Measurements from ENCODE around the gene ASH1L.

GRCh38 chr1:155319536-155319935, 243.1 kb downstream of the ASH1L start:
- TF ChIP-seq, protein P1, sequence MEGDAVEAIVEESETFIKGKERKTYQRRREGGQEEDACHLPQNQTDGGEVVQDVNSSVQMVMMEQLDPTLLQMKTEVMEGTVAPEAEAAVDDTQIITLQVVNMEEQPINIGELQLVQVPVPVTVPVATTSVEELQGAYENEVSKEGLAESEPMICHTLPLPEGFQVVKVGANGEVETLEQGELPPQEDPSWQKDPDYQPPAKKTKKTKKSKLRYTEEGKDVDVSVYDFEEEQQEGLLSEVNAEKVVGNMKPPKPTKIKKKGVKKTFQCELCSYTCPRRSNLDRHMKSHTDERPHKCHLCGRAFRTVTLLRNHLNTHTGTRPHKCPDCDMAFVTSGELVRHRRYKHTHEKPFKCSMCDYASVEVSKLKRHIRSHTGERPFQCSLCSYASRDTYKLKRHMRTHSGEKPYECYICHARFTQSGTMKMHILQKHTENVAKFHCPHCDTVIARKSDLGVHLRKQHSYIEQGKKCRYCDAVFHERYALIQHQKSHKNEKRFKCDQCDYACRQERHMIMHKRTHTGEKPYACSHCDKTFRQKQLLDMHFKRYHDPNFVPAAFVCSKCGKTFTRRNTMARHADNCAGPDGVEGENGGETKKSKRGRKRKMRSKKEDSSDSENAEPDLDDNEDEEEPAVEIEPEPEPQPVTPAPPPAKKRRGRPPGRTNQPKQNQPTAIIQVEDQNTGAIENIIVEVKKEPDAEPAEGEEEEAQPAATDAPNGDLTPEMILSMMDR (IDR thresholded peaks at IDR 0.05): no peak
- TF ChIP-seq POLR2A (IDR thresholded peaks at IDR 0.05) (no peak), POLR2AphosphoS5 (IDR thresholded peaks at IDR 0.05) (no peak)

Measured in breast epithelium (tissue), 3 donors.